EH (cell line): ENCODE measurements around the gene TAF1B.

ENCODE experiments used
- DNase-seq: peaks from one replicate; pipeline ENCODE4 v3.0.0-alpha.2; 2015; ENCODE audit warnings: low read depth

The TAF1B gene

DNA sequence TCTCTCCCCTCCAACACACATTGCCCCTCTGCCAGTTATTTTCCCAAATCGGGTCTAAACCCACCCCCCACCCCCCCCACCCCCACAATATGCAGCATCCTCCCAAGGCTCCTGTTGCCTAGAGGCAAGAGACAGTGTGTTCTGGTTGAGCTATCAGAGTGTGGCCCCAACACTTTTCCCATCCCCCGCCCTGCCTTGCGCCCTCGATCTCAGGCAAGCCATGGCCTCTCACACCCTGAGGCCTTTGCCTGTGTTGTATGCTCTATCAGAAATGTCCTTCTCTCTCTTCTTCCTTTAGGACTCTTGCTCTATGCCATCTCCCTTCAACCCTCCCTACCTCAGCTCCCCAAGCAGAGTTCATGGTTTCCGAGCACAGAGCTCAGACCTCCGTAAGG lies 98.7 kb downstream of the TAF1B start:
- DNase-seq, result no peak

DNA sequence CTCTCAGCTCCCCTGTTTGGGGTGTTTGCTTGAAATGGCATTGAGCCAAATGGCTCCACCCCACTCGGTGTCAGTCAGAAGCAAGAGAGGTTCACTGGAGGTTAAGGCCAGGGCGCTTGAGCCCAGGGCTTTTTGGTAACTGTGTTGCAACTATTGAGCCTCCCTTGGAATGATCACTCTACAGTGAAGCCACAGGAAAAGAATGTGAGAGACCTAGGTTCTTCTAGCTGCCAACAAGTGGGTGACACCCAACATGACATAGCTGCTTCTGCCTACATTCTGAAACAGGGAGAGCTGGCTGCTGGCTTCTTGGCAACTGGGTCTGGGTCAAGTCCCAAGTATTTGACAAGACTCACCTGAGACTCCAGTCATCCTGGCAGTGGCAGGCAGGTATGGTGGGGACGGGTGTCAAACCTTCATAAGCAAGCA lies 101.1 kb downstream of the TAF1B start:
- peak; percentile 25 for DNase-seq

DNA sequence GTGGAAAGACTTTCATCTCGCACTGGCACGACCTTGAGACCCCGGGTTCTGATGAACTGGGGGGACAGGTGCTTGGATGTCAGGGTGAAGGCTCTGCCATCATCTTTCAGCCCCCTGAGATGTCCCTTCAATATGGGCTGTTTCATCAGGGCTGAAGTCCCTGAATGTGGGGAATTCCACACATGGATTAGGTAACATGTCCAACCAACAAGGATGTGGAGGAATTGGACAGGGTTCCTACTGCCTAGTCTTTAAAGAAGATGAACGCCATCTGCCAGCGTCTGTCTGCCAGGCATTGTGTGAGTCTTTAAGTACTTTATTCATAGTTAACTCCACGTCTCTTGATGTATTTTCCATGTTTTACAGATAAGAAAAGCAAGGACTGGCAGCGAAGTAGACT lies 102.3 kb downstream of the TAF1B start:
- no peak for DNase-seq

DNA sequence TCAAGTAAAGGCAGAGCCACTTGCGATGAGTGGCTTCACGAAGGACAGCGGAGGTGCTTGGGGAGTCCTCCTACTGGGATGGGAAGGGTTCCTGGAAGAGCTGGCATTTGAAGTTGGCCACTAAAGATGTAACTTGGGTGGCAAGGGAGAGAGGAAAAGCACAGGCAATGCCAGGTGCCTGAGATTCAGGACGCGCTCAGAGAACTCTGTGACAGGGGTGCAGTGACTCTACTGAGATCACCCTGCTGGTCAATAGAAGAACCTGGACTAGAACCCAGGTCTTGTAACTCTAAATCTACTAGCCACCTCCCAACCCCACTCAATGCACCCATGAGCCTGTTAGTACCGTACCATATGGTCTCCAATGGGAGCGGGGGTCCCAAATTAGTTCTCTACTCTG lies 102.8 kb downstream of the TAF1B start:
- DNase-seq, result no peak

DNA sequence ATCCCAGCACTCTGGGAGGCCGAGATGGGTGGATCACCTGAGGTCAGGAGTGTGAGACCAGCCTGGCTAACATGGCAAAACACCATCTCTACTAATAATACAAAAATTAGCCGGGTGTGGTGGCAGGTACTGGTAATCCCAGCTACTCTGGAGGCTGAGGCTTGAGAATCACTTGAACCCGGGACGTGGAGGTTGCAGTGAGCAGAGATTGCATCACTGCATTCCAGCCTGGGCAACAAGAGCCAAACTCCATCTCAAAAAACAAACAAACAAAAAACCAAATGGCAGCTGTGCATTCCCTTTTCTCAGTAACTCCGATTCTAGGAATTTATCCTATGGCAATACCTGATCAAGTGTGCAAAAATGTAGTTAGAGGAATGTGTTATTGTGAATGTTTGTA lies 103.5 kb downstream of the TAF1B start:
- no peak for DNase-seq

DNA sequence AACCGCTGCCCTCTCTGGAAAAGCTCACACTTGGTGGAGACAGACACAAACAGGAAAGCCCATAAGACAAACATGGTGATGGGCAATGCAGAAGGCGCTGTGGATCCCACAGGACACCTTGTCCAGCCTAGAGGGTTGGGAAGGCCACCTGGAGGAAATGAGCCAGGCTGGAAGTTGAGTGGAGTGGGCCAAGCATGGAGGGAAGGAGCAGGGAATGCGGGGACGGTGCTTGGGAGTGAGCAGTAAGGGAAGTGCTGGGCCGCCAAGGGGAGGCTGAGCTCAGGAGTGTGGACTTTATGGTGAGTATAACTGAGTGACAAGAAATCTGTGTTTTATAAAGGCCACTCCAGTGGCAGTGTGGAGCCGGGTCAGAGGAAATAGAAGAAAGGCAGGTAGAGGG lies 105.4 kb downstream of the TAF1B start:
- no peak for DNase-seq

DNA sequence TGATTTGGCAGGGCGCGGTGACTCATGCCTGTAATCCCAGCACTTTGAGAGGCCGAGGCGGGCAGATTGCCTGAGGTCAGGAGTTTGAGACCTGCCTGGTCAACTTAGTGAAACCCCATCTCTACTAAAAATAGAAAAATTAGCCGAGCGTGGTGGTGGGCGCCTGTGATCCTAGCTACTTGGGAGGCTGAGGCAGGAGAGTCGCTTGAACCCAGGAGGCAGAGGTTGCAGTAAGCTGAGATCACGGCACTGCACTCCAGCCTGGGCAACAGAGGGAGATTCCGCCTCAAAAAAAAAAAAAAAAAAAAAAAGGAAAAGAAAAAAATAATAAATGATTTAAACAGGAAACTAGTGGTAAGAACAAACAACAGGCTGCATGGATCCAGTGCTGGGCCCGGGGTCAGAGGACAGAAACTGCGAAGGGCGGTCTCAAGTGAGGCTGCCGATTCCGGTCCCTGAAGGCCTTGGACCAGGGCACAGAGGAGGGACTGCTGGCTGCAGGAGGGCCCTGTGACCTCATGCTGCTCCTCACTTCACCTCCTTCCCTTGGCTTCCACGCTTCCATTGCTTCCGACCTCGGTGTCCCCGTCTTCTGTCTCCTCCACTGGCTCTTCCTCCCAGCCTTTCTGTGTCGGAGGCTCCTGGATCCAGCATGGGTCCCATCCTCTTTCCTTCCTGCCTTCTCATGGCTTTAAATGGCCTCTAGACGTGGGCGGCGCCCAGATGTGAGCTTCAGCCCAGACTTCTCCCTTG lies 106.1 kb downstream of the TAF1B start:
- no peak for DNase-seq

DNA sequence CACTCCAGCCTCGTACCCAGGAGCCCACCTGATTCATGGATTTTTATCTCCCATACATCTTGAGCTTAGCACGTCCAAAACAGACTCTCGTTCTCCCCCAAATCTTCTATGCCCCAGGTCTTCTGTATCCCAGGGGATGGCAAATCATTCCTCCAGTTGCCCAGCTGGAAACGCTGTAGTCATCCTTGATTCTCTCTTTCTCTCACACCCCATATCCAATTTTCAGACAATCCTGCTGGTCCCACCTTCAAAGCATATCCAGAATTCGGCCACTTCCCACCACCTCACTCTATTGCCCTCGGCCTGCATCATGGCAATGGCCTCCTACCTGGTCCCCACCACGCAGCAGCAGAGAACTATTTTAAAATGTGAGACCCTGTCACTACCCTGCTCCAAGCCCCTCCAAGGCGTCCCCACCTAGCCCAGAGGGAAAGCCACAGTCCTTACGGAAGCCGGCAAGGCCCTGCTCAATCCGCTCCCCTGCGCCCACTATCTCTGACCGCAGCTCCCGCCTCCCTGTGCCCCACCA lies 106.8 kb downstream of the TAF1B start:
- DNase-seq, result no peak

DNA sequence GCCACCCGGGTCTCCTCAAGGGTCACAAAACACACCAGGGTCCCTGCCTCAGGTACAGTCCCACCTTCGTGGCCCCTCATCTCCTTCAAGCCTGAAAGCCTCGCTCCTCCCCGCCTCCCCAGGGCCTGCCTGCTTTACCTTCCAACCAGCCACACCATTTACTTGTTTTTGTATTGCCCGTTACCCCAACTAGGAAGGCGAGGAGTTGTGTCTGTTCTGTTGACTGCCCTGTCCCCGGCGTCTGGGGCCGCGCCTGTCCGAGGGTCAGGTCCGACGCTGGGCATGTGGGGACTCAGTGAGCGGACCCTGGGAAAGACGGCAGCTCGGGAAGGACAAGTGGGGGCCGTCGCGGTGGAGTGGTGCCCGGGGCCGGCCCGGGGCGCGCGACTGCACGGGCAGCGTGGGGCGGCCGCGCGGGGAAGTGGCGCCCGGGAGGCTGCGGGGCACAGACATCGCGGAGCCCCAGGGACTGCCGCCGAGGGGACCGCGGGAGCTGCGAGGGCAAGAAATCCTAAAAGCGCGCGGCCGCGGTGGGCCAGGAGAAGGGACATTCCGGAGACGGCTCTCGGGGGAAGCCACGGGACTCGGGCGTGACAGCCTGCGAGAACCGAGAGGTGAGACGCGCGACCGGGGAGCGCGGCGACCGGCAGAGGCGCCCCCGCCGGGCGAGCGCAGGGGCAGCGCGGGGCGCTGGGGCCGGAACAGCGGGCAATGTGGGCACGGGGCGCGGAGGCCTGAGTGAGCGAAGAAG lies 107.4 kb downstream of the TAF1B start:
- DNase-seq, result peak; percentile 49

DNA sequence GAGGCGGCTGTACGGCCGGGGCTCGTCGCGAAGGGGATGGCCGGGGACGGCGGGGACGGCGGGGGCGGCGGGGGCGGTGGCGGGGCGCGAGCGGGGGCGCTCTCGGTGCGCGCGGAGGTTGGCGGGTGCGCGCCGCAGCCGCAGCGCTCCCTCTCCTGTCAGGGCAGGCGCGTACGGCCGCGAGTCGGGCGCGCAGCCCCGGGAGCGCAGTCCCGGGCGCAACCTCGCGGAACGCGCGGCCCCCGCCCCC lies 107.9 kb downstream of the TAF1B start:
- no peak for DNase-seq

DNA sequence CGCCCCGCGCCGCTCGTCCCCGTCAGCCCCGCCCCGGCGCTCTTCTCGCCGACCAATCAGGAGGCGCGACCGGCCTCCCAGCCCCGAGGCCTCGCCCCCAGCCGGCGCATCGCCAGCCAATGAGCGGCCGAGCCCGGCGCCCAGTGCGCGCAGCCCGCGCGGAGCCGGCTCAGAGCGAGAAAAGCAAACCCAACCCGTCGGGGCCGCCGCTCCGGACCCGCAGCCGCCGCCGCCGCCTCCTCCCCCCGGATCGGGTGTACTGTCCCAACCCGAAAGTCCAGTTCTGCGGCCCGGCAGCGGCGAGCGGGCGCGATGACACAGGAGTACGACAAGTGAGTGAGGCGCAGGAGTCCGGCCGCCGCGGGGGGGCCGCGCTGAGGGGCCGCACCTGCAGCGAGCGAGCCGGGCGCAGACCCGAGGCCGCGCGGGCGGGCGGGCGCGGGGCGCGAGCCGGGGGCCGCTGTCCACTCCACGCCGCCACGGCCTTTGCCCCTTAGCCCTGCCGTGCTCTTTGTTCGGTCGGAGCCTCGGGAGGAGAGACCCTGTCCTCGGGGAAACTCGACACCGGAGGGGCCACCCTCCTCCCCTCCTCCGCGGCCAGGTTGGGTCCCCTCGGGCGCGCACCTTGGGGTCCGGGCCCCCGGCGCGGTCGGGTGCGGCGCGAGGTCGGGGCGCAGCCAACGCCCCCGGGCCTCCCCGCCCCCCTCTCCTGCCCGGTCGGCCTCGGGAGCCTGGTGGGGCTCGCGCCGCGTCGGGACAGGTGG lies 108.4 kb downstream of the TAF1B start, which contains the start of gene GRHL1:
GRHL1 (plus strand) TSS at position 172 of the 764 bp plus-strand sequence; CDS start at position 313, 141 bp downstream.
- DNase-seq, result peak; percentile 90

DNA sequence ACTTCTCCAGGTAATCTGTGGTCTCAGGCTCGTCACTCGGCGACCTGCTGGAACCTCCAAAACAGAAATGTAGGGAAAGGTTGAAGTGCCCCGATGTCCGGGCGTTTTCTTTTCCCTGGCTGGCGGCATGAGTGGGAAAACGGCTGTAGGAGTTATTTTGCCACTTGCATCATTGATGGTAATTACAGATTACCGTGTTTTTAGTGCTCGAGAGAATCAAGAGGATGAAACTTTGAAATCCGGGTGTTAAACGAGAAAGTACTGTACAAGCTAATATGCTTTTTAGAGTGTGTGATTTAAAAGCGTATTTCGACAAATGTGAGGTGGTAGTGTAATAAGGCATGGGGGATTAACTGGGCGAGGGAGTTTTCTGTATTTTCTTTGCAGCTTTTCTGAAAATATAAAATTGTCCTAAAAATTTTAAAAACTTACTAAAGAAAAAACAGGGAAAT lies 109.0 kb downstream of the TAF1B start:
- DNase-seq, result no peak

DNA sequence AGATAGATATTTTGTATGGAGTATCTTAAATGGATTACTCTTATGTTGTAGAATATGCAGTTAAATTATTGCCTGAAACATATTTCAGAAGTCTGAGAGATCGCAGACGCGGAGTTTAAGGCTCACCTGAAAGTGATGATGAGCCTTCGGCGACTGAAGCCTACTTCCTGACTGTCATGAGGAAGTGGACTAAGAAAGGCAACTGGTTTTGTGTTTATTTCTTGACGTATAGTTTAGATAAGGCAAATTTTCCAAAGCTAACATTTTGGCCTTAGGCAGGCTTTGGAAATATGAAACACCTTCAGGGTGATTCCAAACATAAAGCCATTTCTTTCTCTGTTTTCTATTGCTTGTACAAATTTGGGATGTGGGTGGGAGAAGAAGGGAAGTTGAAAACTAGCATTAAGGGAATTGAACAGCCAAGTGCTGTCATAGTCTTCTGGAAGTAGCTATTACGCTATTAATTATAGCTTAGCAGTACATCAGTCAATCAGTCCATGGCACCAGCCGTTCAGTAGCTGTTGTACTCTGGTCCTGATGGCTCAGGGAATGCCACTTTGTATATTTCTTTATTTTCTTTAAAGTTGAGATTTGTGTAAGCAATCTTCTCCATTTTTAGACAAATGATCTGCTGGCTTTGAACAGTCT lies 109.7 kb downstream of the TAF1B start:
- no peak for DNase-seq

DNA sequence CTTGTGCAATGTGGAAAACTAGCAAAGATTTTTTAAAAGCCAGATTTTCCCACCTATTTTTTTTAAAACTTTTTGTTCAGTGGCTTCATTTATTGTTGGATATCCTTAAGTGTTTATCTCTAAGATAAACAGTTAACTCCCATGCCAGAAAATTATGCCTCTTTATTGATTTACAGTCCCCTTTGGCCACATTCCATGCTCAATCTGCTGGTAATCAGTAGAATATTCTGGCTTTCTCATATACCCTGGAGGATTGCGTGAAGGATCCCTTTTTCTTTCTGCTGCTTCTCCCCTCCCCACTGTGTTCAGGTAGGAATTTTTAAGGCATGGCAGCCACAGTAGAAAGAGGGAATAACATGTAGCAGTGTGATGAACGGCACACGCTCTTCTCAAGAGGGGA lies 110.9 kb downstream of the TAF1B start:
- DNase-seq, result no peak

DNA sequence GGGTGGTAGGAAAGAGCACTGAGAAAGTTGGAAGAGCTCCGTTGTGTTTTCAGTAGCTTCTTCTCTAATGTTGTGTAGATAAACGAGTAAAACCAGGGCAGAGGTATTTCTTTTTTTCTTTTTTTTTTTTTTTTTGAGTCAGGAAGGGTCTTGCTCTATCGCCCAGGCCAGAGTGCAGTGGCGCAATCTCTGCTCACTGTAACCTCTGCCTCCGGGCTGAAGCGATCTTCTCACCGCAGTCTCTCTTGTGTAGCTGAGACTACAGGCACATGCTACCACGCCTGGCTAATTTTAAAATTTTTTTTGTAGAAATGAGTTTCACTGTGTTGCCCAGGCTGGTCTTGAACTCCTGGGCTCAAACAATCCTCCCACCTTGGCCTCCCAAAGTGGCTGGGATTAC lies 114.8 kb downstream of the TAF1B start:
- DNase-seq, result no peak

DNA sequence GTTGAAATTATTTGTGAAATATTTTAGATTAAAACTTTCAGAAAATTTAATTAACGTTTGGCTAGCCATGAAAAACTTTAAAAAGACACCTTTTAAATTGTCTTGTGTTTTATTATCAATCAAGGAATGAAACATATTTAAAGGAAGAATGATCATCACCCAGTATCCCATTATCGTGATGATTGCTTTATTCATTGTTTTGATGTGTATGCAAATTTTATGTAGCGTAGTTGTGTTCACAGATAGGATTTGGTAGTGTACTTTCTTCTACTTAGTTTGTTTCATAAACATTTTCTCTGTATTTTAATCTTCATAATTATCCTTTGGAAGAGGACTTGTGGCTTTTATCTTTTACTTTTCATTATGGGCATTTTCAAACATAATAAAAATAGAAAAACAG lies 116.0 kb downstream of the TAF1B start:
- DNase-seq, result no peak

DNA sequence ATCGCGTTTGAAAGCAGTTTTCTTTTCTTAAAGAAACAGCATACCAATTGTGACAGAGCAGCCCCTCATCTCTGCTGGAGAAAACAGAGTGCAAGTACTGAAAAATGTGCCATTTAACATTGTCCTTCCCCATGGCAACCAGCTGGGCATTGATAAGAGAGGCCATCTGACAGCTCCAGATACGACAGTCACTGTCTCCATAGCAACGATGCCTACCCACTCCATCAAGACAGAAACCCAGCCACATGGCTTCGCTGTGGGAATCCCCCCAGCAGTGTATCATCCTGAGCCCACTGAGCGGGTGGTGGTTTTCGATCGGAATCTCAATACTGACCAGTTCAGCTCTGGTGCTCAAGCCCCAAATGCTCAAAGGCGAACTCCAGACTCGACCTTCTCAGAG lies 117.7 kb downstream of the TAF1B start:
- no peak for DNase-seq

DNA sequence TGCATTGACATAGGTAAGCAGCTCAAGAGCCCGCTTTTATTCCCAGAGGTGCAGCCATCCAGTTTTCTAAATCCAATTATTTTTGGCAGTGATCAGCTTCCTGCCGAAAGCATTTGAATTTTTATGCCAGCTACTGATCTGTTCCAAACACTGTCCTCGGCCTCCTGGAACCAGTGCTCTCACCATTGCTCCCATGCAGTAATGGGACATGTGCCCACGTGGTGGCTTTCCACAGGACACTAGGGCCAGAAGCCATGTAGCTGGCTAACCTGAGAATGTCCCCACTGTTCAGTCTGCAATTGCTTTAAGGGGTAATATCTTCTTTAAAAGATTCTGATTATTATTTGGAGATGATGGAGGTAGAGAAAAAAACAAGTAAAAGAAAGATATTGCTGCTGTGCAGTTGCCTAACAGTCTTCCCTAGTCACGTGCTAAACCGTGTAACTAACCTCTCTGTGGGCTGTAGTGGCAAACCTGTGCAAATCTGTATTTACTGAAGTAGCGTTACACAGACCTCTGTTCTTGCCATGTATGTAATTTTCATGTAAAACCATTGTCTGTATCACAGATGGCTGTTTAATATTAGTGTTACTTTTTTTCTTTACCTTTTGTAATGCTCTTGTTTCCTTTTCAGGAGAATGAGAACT lies 121.2 kb downstream of the TAF1B start:
- DNase-seq, result no peak

DNA sequence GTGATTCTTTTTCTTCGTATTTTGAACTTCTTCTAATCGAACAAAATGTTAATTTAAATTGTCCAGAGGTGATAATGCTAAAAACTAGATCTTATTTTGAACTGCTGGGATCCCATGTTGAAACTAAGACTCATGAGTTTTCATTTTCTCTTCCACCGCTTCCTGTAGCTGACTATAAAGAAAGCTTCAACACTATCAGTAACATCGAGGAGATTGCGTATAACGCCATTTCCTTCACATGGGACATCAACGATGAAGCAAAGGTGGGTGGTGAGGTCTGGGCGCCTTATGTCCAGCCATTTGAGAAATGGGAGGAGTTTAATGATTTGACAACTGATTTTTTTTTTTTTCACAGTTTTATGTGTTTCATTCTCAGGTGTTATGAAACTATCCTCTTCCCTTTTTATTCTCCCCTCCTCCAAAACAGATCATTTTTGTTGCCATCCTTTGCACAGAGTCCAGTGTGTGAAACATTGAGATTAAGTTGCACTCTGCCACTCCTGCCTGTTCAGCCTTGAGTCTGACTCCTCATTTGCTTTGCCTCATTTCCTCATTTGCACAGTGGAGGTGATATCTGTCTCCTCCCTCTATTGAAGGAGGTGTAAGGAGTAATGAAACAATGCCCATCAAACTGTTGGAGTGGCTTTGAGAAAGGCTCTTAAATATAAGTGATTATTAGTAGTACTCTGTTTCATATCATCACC lies 122.0 kb downstream of the TAF1B start:
- DNase-seq, result no peak

DNA sequence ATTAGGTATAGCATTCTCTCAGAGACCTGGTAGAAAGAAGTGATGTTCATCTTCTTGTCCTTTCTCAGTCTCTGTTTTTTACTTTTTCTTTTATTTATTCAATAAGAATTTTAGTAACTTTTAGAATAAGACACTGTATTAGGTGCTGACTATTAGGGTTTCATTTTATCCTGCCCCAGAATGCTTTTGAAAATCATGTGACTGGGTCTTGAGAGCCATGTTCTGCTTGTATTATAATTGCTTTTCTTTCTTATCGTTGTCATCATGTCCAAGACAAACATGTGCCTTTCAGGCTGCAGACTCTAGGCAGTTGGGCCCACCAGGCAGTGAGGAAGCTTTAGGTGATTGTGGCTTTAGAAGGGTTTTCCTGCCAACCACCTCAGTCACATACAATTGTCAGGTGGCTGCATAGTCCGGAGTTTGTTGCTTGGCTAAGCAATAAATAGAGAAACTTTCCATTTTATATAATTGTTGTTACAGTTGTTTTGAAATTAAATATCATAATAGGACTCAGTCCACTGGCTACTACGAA lies 123.3 kb downstream of the TAF1B start:
- DNase-seq, result no peak
